Daoy (cell line): ENCODE results near the gene ZNF276. TPM values are rescaled to one million over a fixed set of nuclear protein-coding genes. Genes with fewer than 3 reads are reported as not detected.
"Not testable (repeated sequence)": the region's sequence is repeated elsewhere in the genome, so short reads cannot be mapped to it uniquely, and the experiment has no call there.

Experiments used
- DNase-seq: peaks from one replicate; pipeline ENCODE4 v3.0.0-alpha.2; 2015; ENCODE audit warnings: low read depth
- total RNA-seq: library from RNA; depleted of rRNA; stranded (reverse); fragments of >200 nt; shearing (Covaris generic); gene quantifications from 2 replicates; pipeline ENCODE4 v1.2.3, GENCODE V29; 2014

ZNF276 gene
- total RNA-seq, 1 experiment from 2014 or later = 10.3 TPM

GRCh38 chr16:89736554-89736953 is 15.2 kb downstream of the ZNF276 start:
- DNase-seq = no peak

- no peak for DNase-seq
Measured at GRCh38 chr16:89737341-89738071, 16.2 kb downstream of the ZNF276 start.

DNA sequence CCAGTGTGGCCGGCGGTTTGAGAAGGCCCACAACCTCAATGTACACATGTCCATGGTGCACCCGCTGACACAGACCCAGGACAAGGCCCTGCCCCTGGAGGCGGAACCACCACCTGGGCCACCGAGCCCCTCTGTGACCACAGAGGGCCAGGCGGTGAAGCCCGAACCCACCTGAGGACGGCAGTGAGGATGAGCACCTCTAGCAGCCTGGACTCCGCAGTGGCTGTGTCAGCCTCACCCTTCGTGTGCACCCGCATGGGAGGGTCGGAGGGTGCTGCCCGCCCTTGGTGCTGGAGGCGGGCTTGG is 16.7 kb downstream of the ZNF276 start:
- DNase-seq = no peak

- no peak for DNase-seq
Measured at GRCh38 chr16:89738538-89739317, 17.4 kb downstream of the ZNF276 start.

DNA sequence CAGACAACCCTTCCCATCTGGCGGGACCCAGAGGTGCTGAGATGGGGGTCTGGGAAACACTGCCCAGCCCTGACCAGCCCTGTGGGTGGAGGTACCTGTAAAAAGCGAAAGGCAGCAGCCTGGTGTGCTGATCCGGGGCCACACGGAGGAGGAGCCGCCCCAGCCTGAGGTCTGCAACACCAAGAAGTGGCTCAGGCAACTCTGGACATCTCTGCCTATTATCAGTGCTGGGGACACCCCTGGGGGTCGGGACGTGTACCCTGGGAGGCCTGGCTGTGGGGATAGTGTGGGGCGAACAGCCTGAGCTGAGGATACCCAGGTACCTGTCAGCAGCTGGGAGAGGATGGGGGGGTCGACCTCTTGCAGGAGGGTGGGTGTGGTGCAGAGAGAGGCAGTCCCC is 18.0 kb downstream of the ZNF276 start:
- DNase-seq = no peak

DNA sequence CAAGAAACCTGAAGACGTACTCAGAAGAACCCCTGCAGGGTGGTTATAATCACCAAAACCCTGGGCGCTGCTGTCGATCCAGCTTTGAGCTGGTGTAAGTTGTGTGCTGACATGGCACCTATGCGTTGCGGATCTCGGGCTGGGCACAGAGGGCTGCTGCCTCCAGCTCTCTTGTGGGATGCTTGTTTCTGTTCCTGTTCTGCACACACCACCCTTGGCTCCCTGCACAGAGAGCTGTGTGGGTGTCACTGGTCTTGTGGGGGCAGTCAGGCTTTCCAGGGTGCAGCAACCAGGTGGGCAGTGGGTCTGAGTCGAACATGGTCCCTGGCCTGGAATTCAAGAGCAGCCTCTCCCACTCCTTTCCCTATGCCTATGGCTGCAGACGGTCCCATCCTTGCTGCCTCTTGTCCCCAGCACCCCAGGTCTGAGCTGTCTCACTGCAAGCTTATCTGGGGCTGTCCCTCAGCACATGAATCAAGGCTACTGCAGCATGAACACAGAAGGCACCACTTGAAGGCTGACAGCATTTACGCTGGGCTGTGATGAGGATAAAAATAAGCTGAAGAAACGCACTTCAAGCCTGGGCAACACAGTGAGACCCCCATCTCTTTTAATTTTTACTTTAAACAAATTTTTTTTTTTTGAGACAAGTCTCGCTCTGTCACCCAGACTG is 20.1 kb downstream of the ZNF276 start:
- DNase-seq = no peak

DNA sequence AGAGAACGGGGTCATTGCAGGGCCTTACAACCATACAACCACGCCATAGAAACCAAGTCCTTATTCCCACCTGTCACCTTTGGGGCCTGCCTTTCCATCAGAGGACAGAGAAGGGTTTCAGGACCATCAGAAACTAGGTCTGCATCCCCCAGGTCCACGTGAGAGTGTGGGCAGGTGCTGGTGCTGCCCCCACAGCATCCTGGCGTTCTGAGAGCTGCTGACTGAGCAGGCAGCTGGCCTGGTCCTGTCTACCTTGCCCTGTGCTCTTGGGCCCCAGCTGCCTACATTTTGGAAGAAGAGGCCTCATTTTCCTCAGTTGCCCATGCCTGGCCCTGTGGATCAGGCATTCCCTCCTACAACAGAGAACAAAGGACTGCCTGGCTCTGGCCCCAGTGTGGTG is 21.6 kb downstream of the ZNF276 start:
- no peak for DNase-seq

GRCh38 chr16:89744813-89745212 is 23.5 kb downstream of the ZNF276 start:
- no peak for DNase-seq

- DNase-seq = no peak
Measured at GRCh38 chr16:89746043-89746442, 24.7 kb downstream of the ZNF276 start.

DNA sequence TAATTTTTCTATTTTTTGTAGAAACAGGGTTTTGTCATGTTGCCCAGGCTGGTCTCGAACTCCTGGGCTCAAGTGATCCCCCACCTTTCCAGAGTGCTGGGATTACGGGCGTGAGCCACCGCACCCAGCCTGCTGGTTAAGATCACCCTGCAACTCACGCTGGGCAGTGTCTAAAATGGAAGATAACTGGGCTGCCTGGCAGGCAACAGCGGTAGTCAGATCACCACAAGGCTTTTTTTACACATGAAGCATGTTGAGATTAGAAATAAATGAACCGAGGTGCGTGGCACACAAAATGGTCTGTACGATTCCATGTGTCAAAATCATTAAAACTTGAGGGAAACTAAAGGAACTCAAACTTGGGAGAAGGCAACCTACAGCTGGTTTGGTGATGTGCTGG is 26.7 kb downstream of the ZNF276 start:
- no peak for DNase-seq

DNA sequence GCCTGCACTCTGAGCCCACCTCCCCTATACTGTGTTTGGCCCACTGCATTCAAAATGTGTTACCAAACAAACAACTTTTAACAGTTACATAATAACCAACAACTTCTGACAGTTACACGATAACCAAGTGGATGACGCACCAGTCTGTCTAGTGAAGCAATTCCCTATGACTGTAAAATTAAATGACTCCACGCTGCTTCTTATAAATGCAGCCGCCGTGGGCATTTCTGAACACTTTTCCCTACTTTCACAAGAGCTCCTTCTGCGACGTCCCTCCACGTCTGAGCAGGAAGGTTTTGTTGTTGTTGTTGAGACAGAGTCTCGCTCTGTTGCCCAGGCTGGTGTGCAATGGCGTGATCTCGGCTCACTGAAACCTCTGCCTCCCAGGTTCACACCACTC is 27.6 kb downstream of the ZNF276 start:
- no peak for DNase-seq

DNA sequence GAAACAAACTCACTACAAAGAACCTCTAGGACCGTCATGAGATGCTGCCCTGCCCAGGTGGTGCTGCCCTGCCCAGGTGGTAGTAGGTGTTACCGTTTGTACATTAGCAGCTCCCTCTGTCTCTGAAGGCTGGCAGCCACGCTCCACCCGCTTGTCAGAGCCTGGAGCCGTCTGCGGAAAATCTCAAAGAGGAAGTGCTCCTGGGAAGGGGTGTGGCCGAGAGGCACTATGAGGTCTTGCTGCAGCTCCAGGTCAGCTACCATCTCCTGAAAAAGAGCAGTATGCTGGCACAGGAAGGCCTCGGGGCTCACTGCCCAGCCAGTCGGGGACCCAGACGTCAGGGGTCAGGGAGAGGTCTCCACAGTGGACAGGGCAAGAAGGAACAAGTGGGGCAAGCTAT is 28.3 kb downstream of the ZNF276 start:
- DNase-seq = no peak

DNA sequence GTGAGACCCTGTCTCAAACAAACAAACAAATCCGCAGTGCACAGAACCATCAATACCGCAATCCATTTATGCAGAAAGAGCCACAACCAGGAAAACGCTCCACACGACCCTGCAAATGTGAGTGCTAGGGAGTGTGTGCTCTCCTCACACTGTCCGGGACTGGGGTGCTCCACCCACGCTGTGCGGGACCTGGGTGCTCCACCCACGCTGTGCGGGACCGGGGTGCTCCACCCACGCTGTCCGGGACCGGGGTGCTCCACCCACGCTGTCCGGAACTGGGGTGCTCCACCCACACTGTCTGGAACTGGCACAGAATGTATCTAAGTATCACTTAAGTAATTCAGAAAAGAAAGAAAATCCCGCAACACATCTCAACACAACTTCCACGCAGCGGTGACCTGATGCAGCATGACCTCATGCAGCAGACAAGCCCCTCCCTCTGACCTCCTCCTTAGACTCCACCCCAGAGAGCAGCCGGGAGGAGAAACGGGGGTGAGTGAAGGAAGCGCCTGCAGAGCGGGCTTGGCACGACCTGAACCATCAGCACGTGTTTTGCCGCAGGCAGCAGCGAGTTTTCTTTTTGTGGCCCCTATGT is 38.5 kb downstream of the ZNF276 start:
- DNase-seq = no peak

DNA sequence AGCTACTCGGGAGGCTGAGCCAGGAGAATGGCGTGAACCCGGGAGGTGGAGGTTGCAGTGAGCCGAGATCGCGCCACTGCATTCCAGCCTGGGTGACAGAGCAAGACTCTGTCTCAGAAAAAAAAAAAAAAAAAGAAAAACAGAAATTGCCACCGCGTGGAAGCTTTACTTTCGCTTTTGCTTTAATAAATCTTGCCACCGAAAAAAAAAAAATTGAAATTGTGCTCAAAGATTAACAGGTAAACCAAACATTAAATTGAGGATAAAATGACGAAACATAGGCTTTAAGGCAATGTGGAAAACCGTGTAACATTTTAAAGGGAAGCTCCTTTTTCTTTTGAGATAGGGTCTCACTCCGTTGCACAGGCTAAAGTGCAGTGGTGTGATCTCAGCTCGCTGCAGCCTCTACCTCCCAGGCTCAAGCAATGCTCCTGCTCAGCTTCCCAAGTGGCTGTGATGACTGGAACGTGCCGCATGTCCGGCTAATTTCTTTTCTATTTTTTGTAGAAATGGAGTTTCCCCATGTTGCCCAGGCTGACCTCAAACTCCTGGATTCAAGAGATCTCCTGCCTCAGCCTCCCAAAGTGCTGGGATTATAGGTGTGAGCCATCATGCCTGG is 40.1 kb downstream of the ZNF276 start:
- DNase-seq = no peak

- DNase-seq = no peak
Measured at GRCh38 chr16:89764711-89765201, 43.4 kb downstream of the ZNF276 start.

DNA sequence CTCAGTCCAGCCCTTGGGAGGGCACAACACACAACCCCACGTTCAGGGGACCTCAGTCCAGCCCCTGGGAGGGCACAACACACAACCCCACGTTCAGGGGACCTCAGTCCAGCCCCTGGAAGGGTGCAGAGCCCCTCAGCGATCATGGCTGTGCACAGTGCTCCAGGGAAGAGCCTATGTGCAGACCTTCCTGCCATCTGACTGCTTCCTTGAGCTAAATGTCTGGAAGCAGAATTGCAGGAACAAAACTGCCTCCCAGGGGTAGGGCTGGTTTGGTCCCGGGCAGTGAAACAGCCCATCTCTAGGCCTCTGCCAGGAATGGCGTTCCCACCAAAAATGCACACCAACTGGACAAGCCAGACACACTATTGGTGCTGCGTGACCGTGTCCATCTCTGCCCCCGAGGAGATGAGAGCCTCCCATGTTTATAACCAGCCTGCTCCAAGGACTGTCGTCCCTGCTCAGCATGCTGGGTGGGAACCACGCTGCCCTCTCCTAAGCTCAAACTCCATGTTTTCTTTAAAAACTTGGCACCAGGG is 44.0 kb downstream of the ZNF276 start:
- DNase-seq = no peak

- no peak for DNase-seq
Measured at GRCh38 chr16:89770367-89770766, 49.0 kb downstream of the ZNF276 start.

GRCh38 chr16:89775223-89775622 is 53.9 kb downstream of the ZNF276 start:
- DNase-seq = no peak

DNA sequence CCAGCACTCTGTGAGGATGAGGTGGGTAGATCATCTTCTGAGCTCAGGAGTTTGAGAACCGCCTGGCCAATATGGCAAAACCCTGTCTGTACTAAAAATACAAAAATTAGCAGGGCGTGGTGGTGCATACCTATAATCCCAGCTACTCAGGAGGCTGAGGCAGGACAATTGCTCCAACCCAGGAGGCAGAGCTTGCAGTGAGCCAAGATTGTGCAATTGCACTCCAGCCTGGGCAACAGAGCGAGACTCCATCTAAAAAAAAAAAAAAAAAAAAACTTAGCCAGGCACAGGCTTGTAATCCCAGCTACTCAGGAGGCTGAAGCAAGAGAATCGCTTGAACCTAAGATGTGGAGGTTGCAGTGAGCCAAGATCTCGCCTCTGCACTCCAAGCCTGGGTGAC is 56.9 kb downstream of the ZNF276 start:
- DNase-seq = not testable (repeated sequence)

DNA sequence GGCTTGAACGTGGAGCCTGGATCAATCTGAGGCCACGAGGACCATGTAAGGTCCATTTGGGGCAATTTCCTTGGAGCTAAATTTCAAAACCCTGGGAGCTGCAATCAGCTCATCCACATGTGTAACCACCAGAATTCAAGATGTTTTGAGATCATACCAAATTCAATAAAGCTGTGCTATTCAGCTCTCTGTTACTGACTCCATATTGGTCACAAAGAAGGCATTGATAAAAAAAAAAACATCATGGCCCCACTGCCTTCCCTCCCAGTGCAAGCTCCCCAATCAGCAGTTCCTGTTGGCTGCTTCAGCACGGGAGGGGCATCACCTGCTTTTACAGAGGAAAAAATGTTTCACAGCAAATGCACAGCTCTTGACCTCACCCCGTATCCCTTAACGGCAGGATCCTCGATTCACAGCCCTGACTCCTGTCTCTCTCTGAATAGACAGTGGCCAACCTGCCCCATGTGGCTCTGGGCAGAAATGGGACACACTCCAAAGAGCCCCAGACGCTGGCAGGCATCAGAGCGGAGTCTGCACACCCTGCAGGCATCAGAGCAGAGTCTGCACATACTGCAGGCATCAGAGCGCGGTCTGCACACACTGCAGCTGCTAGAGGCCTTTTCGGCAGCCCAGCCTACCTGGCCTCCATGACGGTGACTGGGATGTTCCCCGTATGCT is 58.0 kb downstream of the ZNF276 start:
- no peak for DNase-seq

GRCh38 chr16:89779909-89780305 is 58.6 kb downstream of the ZNF276 start:
- no peak for DNase-seq
